Measurements from ENCODE around the gene SLC38A3.

SLC38A3 gene

GRCh38 chr3:50192124-50192523 lies 12.9 kb upstream of the SLC38A3 start:
- no peak overlapping the region for H2AFZ ChIP-seq (ENCODE audit: low read length)
- H2BK5ac ChIP-seq (ENCODE audit: low read length), result peak overlapping the region; percentile 85
- peaks cover 0 to 5% of the 10 kb centered on the region in 2 donors for H3K36me3 ChIP-seq (replicated peaks in 1 of 2; ENCODE audit: control insufficient read depth in 2 of 2, insufficient read depth in 2 of 2, low read length in 2 of 2)
- no peak overlapping the region for H3K4ac ChIP-seq (ENCODE audit: low read length)
- peaks cover 3% of the 10 kb centered on the region for H3K79me1 ChIP-seq (ENCODE audit: low read depth, low read length)
- peaks cover 0 to 44% (median 3%) of the 10 kb centered on the region in 3 experiments for H3K27me3 ChIP-seq (ENCODE audit: control insufficient read depth in 3 of 3, insufficient read depth in 3 of 3, low read depth in 1 of 3, low read length in 3 of 3)
- peaks cover 0 to 10% of the 10 kb centered on the region in 2 donors for H3K4me1 ChIP-seq (ENCODE audit: control insufficient read depth in 2 of 2, insufficient read depth in 1 of 2, low read depth in 1 of 2, low read length in 2 of 2)
- H3K27ac ChIP-seq (replicated peaks; ENCODE audit: low read length), result no peak overlapping the region
- DNase-seq (ENCODE audit: low spot score), result no peak
- peak overlapping the region; percentile 99 for H2BK15ac ChIP-seq (ENCODE audit: low read length)
- peak overlapping the region; percentile 93 for H2BK120ac ChIP-seq (ENCODE audit: low read depth, low read length)
- H3K9ac ChIP-seq (ENCODE audit: low read depth, low read length, poor library complexity), result no peak overlapping the region
- H3K4me2 ChIP-seq (ENCODE audit: insufficient read depth, low read length, poor library complexity, severe bottlenecking), result no peak overlapping the region
- no peaks in the 10 kb centered on the region for H3K9me3 ChIP-seq (replicated peaks in 1 of 2; ENCODE audit: control insufficient read depth in 2 of 2, insufficient read depth in 1 of 2, low read depth in 1 of 2, low read length in 2 of 2)
- H2BK12ac ChIP-seq (ENCODE audit: low read length), result peak overlapping the region; percentile 98
- no peak overlapping the region for H3K23ac ChIP-seq (ENCODE audit: low read depth, low read length, poor library complexity)
- peak overlapping the region; percentile 82 for H2AK5ac ChIP-seq (ENCODE audit: low read depth, low read length)
- WGBS, 2 donors (ENCODE audit: extremely low coverage in 2 of 2, insufficient read length in 2 of 2, insufficient replicate concordance in 1 of 2), result no CpG with 5 or more reads among the region's 8 CpGs
- H3K14ac ChIP-seq (ENCODE audit: low read length), result no peak overlapping the region
- no peak overlapping the region for H4K8ac ChIP-seq (ENCODE audit: low read depth, low read length)
- peak overlapping the region; percentile 31 for H4K91ac ChIP-seq (ENCODE audit: low read depth, low read length, poor library complexity)
- peak overlapping the region; percentile 75 for H3K18ac ChIP-seq (ENCODE audit: low read length)
- no peak overlapping the region for H3K4me3 ChIP-seq (ENCODE audit: low read length in 2 of 2)

- Histone ChIP-seq H3K14ac (ENCODE audit: low read length) (peak overlapping the region; percentile 67), H3K9me3 (replicated peaks in 1 of 2; ENCODE audit: control insufficient read depth in 2 of 2, insufficient read depth in 1 of 2, low read depth in 1 of 2, low read length in 2 of 2) (no peaks in the 10 kb centered on the region), H3K79me1 (ENCODE audit: low read depth, low read length) (peaks cover 3% of the 10 kb centered on the region), H3K9ac (ENCODE audit: low read depth, low read length, poor library complexity) (peak overlapping the region; percentile 74), H3K4me1 (ENCODE audit: control insufficient read depth in 2 of 2, insufficient read depth in 1 of 2, low read depth in 1 of 2, low read length in 2 of 2) (peaks cover 0 to 10% of the 10 kb centered on the region in 2 donors), H3K27ac (replicated peaks; ENCODE audit: low read length) (no peak overlapping the region), H4K8ac (ENCODE audit: low read depth, low read length) (no peak overlapping the region), H2BK12ac (ENCODE audit: low read length) (peak overlapping the region; percentile 89), H2BK120ac (ENCODE audit: low read depth, low read length) (peak overlapping the region; percentile 64), H3K36me3 (replicated peaks in 1 of 2; ENCODE audit: control insufficient read depth in 2 of 2, insufficient read depth in 2 of 2, low read length in 2 of 2) (peaks cover 0 to 3% of the 10 kb centered on the region in 2 donors), H3K18ac (ENCODE audit: low read length) (peak overlapping the region; percentile 92), H2BK5ac (ENCODE audit: low read length) (peak overlapping the region; percentile 84), H3K27me3 (ENCODE audit: control insufficient read depth in 3 of 3, insufficient read depth in 3 of 3, low read depth in 1 of 3, low read length in 3 of 3) (peaks cover 0 to 44% (median 3%) of the 10 kb centered on the region in 3 experiments), H2BK15ac (ENCODE audit: low read length) (peak overlapping the region; percentile 91), H3K4me3 (ENCODE audit: low read length in 2 of 2) (no peak overlapping the region), H4K91ac (ENCODE audit: low read depth, low read length, poor library complexity) (no peak overlapping the region), H2AFZ (ENCODE audit: low read length) (no peak overlapping the region), H3K4ac (ENCODE audit: low read length) (no peak overlapping the region), H2AK5ac (ENCODE audit: low read depth, low read length) (peak overlapping the region; percentile 100), H3K23ac (ENCODE audit: low read depth, low read length, poor library complexity) (peak overlapping the region; percentile 19), H3K4me2 (ENCODE audit: insufficient read depth, low read length, poor library complexity, severe bottlenecking) (no peak overlapping the region)
- DNase-seq (ENCODE audit: low spot score), result peak; percentile 80
- WGBS, 2 donors (ENCODE audit: extremely low coverage in 2 of 2, insufficient read length in 2 of 2, insufficient replicate concordance in 1 of 2), result no CpG with 5 or more reads among the region's 21 CpGs
These were observed 12.4 kb upstream of the SLC38A3 start for GRCh38 chr3:50192689-50193141.

GRCh38 chr3:50193286-50193685 lies 11.8 kb upstream of the SLC38A3 start:
- Histone ChIP-seq H3K4me1 (ENCODE audit: control insufficient read depth in 2 of 2, insufficient read depth in 1 of 2, low read depth in 1 of 2, low read length in 2 of 2) (peaks cover 0 to 10% of the 10 kb centered on the region in 2 donors), H3K4me2 (ENCODE audit: insufficient read depth, low read length, poor library complexity, severe bottlenecking) (no peak overlapping the region), H4K91ac (ENCODE audit: low read depth, low read length, poor library complexity) (no peak overlapping the region), H2BK15ac (ENCODE audit: low read length) (peak overlapping the region; percentile 91), H3K79me1 (ENCODE audit: low read depth, low read length) (peaks cover 3% of the 10 kb centered on the region), H3K27me3 (ENCODE audit: control insufficient read depth in 3 of 3, insufficient read depth in 3 of 3, low read depth in 1 of 3, low read length in 3 of 3) (peaks cover 0 to 44% (median 3%) of the 10 kb centered on the region in 3 experiments), H3K9me3 (replicated peaks in 1 of 2; ENCODE audit: control insufficient read depth in 2 of 2, insufficient read depth in 1 of 2, low read depth in 1 of 2, low read length in 2 of 2) (no peaks in the 10 kb centered on the region), H3K36me3 (replicated peaks in 1 of 2; ENCODE audit: control insufficient read depth in 2 of 2, insufficient read depth in 2 of 2, low read length in 2 of 2) (peaks cover 0 to under 1% of the 10 kb centered on the region in 2 donors), H3K9ac (ENCODE audit: low read depth, low read length, poor library complexity) (peak overlapping the region; percentile 74), H4K8ac (ENCODE audit: low read depth, low read length) (no peak overlapping the region), H3K14ac (ENCODE audit: low read length) (peak overlapping the region; percentile 67), H3K18ac (ENCODE audit: low read length) (peak overlapping the region; percentile 92), H2BK120ac (ENCODE audit: low read depth, low read length) (peak overlapping the region; percentile 64), H3K23ac (ENCODE audit: low read depth, low read length, poor library complexity) (no peak overlapping the region), H2BK12ac (ENCODE audit: low read length) (peak overlapping the region; percentile 89), H2AK5ac (ENCODE audit: low read depth, low read length) (peak overlapping the region; percentile 100), H3K4ac (ENCODE audit: low read length) (no peak overlapping the region), H3K4me3 (ENCODE audit: low read length in 2 of 2) (no peak overlapping the region), H2BK5ac (ENCODE audit: low read length) (peak overlapping the region; percentile 84), H3K27ac (replicated peaks; ENCODE audit: low read length) (no peak overlapping the region), H2AFZ (ENCODE audit: low read length) (no peak overlapping the region)
- no peak for DNase-seq (ENCODE audit: low spot score)
- WGBS, 2 donors (ENCODE audit: extremely low coverage in 2 of 2, insufficient read length in 2 of 2, insufficient replicate concordance in 1 of 2), result no CpG with 5 or more reads among the region's 36 CpGs

- Histone ChIP-seq H3K9ac (ENCODE audit: low read depth, low read length, poor library complexity) (peak overlapping the region; percentile 30), H3K4me2 (ENCODE audit: insufficient read depth, low read length, poor library complexity, severe bottlenecking) (no peak overlapping the region), H3K27ac (replicated peaks; ENCODE audit: low read length) (no peak overlapping the region), H3K14ac (ENCODE audit: low read length) (peak overlapping the region; percentile 27), H4K8ac (ENCODE audit: low read depth, low read length) (peak overlapping the region; percentile 19), H3K36me3 (replicated peaks in 1 of 2; ENCODE audit: control insufficient read depth in 2 of 2, insufficient read depth in 2 of 2, low read length in 2 of 2) (no peaks in the 10 kb centered on the region), H3K4ac (ENCODE audit: low read length) (no peak overlapping the region), H3K4me1 (ENCODE audit: control insufficient read depth in 2 of 2, insufficient read depth in 1 of 2, low read depth in 1 of 2, low read length in 2 of 2) (peaks cover 0 to 10% of the 10 kb centered on the region in 2 donors), H2AK5ac (ENCODE audit: low read depth, low read length) (peak overlapping the region; percentile 100), H2BK12ac (ENCODE audit: low read length) (peak overlapping the region; percentile 97), H2BK120ac (ENCODE audit: low read depth, low read length) (no peak overlapping the region), H3K79me1 (ENCODE audit: low read depth, low read length) (peaks cover 3% of the 10 kb centered on the region), H4K91ac (ENCODE audit: low read depth, low read length, poor library complexity) (no peak overlapping the region), H3K18ac (ENCODE audit: low read length) (peak overlapping the region; percentile 86), H2AFZ (ENCODE audit: low read length) (no peak overlapping the region), H3K27me3 (ENCODE audit: control insufficient read depth in 3 of 3, insufficient read depth in 3 of 3, low read depth in 1 of 3, low read length in 3 of 3) (peaks cover 0 to 44% (median 3%) of the 10 kb centered on the region in 3 experiments), H3K9me3 (replicated peaks in 1 of 2; ENCODE audit: control insufficient read depth in 2 of 2, insufficient read depth in 1 of 2, low read depth in 1 of 2, low read length in 2 of 2) (no peaks in the 10 kb centered on the region), H3K23ac (ENCODE audit: low read depth, low read length, poor library complexity) (peak overlapping the region; percentile 82), H3K4me3 (ENCODE audit: low read length in 2 of 2) (no peak overlapping the region), H2BK5ac (ENCODE audit: low read length) (peak overlapping the region; percentile 84), H2BK15ac (ENCODE audit: low read length) (peak overlapping the region; percentile 91)
- no CpG with 5 or more reads among the region's 34 CpGs for whole genome bisulfite sequencing, 2 donors (ENCODE audit: extremely low coverage in 2 of 2, insufficient read length in 2 of 2, insufficient replicate concordance in 1 of 2)
- DNase-seq (ENCODE audit: low spot score), result no peak
These were observed 11.3 kb upstream of the SLC38A3 start for GRCh38 chr3:50193746-50194127.
